ENCODE measurements around the gene FBRS.

The FBRS gene

DNA sequence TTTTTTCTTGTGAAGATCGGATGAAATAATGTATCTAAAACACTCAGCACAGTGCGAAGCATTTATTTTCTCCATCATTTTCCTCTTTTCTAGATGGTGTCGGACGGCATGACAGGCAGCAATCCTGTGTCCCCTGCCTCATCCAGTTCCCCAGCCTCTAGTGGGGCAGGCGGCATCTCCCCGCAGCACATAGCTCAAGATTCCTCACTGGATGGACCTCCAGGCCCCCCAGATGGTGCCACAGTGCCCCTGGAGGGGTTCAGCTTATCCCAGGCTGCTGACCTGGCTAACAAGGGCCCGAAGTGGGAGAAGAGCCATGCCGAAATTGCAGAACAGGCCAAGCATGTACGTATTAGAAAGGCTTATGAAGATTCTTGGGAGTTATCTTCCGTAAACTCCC is 45.7 kb downstream of the FBRS start:
- no peak overlapping the region for H3K27ac ChIP-seq (ENCODE audit: low read depth, low read length)
- H3K9me3 ChIP-seq (ENCODE audit: control insufficient read depth, insufficient read depth, low read length), result no peaks in the 10 kb centered on the region
- no peaks in the 10 kb centered on the region for H3K27me3 ChIP-seq (ENCODE audit: control insufficient read depth, low read length)
- H3F3A ChIP-seq (ENCODE audit: control insufficient read depth, insufficient read depth), result peaks cover 2% of the 10 kb centered on the region; the same call in 1 of the 2 replicates
- H3K79me2 ChIP-seq (ENCODE audit: control insufficient read depth, low read length), result peaks cover 39% of the 10 kb centered on the region
- no peaks in the 10 kb centered on the region for H3K9me2 ChIP-seq (replicated peaks; ENCODE audit: control insufficient read depth, low read length)
- H3K4me1 ChIP-seq (ENCODE audit: control insufficient read depth, low read length), result peaks cover 15% of the 10 kb centered on the region
- peaks cover 88% of the 10 kb centered on the region for H3K36me3 ChIP-seq (ENCODE audit: control insufficient read depth, low read length)
- TF ChIP-seq EZH2phosphoT487 (IDR thresholded peaks at IDR 0.05; ENCODE audit: borderline replicate concordance, low read length), result no peak
- no peak overlapping the region for H3K4me3 ChIP-seq (ENCODE audit: low read length)
- H4K20me1 ChIP-seq (ENCODE audit: control insufficient read depth, insufficient read depth, low read depth, low read length), result peaks cover 6% of the 10 kb centered on the region
- no peak overlapping the region for H3K4me2 ChIP-seq (ENCODE audit: low read length)

DNA sequence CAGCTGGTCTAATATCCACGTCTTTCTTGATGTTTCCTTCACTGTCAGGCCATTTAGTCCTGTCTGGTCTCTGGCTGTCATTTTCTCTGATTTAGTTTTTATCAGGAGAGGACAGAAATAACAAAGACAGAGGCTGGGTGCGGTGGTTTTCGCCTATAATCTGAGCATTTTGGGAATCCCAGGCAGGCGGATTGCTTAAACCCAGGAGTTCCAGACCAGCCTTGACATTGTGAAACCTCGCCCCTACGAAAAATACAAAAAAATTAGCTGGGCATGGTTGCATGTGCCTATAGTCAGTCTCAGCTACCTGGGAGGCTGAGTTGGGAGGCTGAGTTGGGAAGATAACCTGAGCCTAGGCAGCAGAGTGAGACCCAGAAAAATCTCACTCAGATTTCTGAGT is 47.8 kb downstream of the FBRS start:
- H3K9me3 ChIP-seq (ENCODE audit: control insufficient read depth, insufficient read depth, low read length), result no peaks in the 10 kb centered on the region
- H4K20me1 ChIP-seq (ENCODE audit: control insufficient read depth, insufficient read depth, low read depth, low read length), result no peaks in the 10 kb centered on the region; the same call in 1 of the 2 replicates
- peaks cover 18% of the 10 kb centered on the region for H3K79me2 ChIP-seq (ENCODE audit: control insufficient read depth, low read length)
- H3K4me3 ChIP-seq (ENCODE audit: low read length), result no peak overlapping the region
- H3K27ac ChIP-seq (ENCODE audit: low read depth, low read length), result no peak overlapping the region
- H3K4me2 ChIP-seq (ENCODE audit: low read length), result no peak overlapping the region
- peaks cover 88% of the 10 kb centered on the region for H3K36me3 ChIP-seq (ENCODE audit: control insufficient read depth, low read length)
- H3F3A ChIP-seq (ENCODE audit: control insufficient read depth, insufficient read depth), result peaks cover 2% of the 10 kb centered on the region; the same call in 1 of the 2 replicates
- no peaks in the 10 kb centered on the region for H3K27me3 ChIP-seq (ENCODE audit: control insufficient read depth, low read length)
- no peak for TF ChIP-seq CTCF (IDR thresholded peaks at IDR 0.05; ENCODE audit: low read depth, low read length, poor library complexity, severe bottlenecking)
- TF ChIP-seq EZH2phosphoT487 (IDR thresholded peaks at IDR 0.05; ENCODE audit: borderline replicate concordance, low read length), result no peak
- no peaks in the 10 kb centered on the region for H3K4me1 ChIP-seq (ENCODE audit: control insufficient read depth, low read length)
- H3K9me2 ChIP-seq (replicated peaks; ENCODE audit: control insufficient read depth, low read length), result no peaks in the 10 kb centered on the region

GRCh38 chr16:30710971-30711370 is 52.7 kb downstream of the FBRS start:
- H3K27ac ChIP-seq (ENCODE audit: low read depth, low read length), result no peak overlapping the region
- H3K4me3 ChIP-seq (ENCODE audit: low read length), result no peak overlapping the region
- H3K9me2 ChIP-seq (replicated peaks; ENCODE audit: control insufficient read depth, low read length), result no peaks in the 10 kb centered on the region
- H3K27me3 ChIP-seq (ENCODE audit: control insufficient read depth, low read length), result no peaks in the 10 kb centered on the region
- H3K4me1 ChIP-seq (ENCODE audit: control insufficient read depth, low read length), result no peaks in the 10 kb centered on the region
- H3K79me2 ChIP-seq (ENCODE audit: control insufficient read depth, low read length), result peaks cover 18% of the 10 kb centered on the region
- peaks cover 3% of the 10 kb centered on the region; the same call in 1 of the 2 replicates for H4K20me1 ChIP-seq (ENCODE audit: control insufficient read depth, insufficient read depth, low read depth, low read length)
- peaks cover 93% of the 10 kb centered on the region for H3K36me3 ChIP-seq (ENCODE audit: control insufficient read depth, low read length)
- H3K4me2 ChIP-seq (ENCODE audit: low read length), result no peak overlapping the region
- H3K9me3 ChIP-seq (ENCODE audit: control insufficient read depth, insufficient read depth, low read length), result no peaks in the 10 kb centered on the region
- TF ChIP-seq EZH2phosphoT487 (IDR thresholded peaks at IDR 0.05; ENCODE audit: borderline replicate concordance, low read length) (no peak), CTCF (IDR thresholded peaks at IDR 0.05; ENCODE audit: low read depth, low read length, poor library complexity, severe bottlenecking) (no peak)
- no peaks in the 10 kb centered on the region; the same call in none of the 2 replicates for H3F3A ChIP-seq (ENCODE audit: control insufficient read depth, insufficient read depth)

DNA sequence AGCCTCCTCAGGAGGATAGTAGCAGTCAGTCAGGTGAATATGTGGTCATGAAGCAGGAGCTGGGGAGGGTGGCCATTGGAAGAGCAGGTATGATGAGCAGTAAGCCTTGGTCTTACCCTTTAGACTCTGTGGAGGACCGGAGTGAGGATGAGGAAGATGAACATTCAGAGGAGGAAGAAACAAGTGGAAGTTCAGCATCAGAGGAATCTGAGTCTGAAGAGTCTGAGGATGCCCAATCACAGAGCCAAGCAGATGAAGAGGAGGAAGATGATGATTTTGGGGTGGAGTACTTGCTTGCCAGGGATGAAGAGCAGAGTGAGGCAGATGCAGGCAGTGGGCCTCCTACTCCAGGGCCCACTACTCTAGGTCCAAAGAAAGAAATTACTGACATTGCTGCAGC is 53.5 kb downstream of the FBRS start:
- Histone ChIP-seq H3K79me2 (ENCODE audit: control insufficient read depth, low read length) (peaks cover 25% of the 10 kb centered on the region), H3K27me3 (ENCODE audit: control insufficient read depth, low read length) (no peaks in the 10 kb centered on the region), H3F3A (ENCODE audit: control insufficient read depth, insufficient read depth) (no peaks in the 10 kb centered on the region; the same call in none of the 2 replicates), H3K9me3 (ENCODE audit: control insufficient read depth, insufficient read depth, low read length) (no peaks in the 10 kb centered on the region), H3K36me3 (ENCODE audit: control insufficient read depth, low read length) (peaks cover 93% of the 10 kb centered on the region), H3K4me1 (ENCODE audit: control insufficient read depth, low read length) (no peaks in the 10 kb centered on the region), H4K20me1 (ENCODE audit: control insufficient read depth, insufficient read depth, low read depth, low read length) (peaks cover 3% of the 10 kb centered on the region; the same call in 1 of the 2 replicates), H3K4me3 (ENCODE audit: low read length) (no peak overlapping the region), H3K9me2 (replicated peaks; ENCODE audit: control insufficient read depth, low read length) (no peaks in the 10 kb centered on the region), H3K27ac (ENCODE audit: low read depth, low read length) (no peak overlapping the region), H3K4me2 (ENCODE audit: low read length) (no peak overlapping the region)
- TF ChIP-seq EZH2phosphoT487 (IDR thresholded peaks at IDR 0.05; ENCODE audit: borderline replicate concordance, low read length) (no peak), CTCF (IDR thresholded peaks at IDR 0.05; ENCODE audit: low read depth, low read length, poor library complexity, severe bottlenecking) (no peak)
